Measurements from ENCODE around the gene MMUT.

The MMUT gene

DNA sequence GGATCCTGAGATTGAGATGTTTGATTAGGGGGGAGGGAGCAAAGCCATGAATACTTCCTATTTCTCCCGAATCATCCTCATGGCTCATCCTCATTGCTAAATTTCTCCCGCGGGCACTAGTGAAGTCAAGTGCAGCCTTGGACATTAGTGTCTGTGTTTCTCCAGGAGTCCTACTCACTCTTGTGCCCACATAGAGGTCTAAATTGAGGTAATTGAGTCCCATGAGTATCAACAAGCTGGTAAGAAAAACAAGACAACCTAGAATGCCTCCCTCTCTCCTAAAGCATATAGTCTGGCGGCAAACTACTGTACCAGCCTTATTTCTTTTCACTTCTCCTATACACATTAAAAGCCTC lies 537 bp upstream of the MMUT start:
- DNase-seq (ENCODE audit: low spot score) = no peak

DNA sequence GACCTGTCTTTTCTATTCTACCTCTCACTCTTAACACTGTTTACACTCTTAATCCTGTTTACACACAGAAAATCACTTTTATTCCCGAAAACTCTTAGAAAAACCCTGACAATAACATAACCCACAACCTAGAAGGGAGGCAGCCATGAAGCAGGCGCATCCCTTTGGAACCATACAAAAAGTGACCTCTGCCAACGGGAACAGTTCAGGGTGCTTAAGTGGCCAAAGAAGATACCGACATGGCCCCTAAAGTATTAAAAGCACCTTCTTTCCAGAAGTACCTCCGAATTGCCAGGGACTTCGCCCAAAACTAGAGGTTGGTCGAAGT lies 490 bp downstream of the MMUT start:
- in situ Hi-C loops (cut with MboI; ENCODE audit: low sequenced_read_pairs, unreplicated experiment) = no loop called here
- no peak for DNase-seq (ENCODE audit: low spot score)
- TF ChIP-seq, protein P1, sequence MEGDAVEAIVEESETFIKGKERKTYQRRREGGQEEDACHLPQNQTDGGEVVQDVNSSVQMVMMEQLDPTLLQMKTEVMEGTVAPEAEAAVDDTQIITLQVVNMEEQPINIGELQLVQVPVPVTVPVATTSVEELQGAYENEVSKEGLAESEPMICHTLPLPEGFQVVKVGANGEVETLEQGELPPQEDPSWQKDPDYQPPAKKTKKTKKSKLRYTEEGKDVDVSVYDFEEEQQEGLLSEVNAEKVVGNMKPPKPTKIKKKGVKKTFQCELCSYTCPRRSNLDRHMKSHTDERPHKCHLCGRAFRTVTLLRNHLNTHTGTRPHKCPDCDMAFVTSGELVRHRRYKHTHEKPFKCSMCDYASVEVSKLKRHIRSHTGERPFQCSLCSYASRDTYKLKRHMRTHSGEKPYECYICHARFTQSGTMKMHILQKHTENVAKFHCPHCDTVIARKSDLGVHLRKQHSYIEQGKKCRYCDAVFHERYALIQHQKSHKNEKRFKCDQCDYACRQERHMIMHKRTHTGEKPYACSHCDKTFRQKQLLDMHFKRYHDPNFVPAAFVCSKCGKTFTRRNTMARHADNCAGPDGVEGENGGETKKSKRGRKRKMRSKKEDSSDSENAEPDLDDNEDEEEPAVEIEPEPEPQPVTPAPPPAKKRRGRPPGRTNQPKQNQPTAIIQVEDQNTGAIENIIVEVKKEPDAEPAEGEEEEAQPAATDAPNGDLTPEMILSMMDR (IDR thresholded peaks at IDR 0.05; ENCODE audit: borderline replicate concordance, control extremely low read depth, extremely low read depth, insufficient read depth, missing control alignments) = no peak

More for the DNA sequence above, 537 bp upstream of the MMUT start:
- in situ Hi-C loops (cut with MboI; ENCODE audit: low sequenced_read_pairs, unreplicated experiment) = no loop called here
- TF ChIP-seq, protein P1 (IDR thresholded peaks at IDR 0.05; ENCODE audit: borderline replicate concordance, control extremely low read depth, extremely low read depth, insufficient read depth, missing control alignments) = no peak

DNA sequence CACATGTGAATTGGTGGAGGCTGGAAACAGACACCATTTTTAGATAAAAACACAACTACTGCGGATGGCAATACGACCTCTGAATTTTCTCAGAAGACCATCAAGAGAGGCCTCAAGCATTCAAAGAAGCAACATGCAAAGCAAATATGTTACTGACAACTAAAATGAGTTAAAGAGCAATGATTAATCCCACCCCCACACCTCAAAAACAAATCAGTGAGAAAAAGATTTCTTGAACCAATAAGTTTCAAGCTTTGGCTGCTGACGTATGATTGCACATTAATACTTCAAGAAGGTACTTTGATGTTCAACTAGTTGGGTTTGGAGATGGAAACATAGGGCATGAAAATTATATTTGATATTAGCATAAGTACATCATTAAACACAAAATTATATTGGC lies 982 bp downstream of the MMUT start:
- DNase-seq (ENCODE audit: low spot score) = no peak
- in situ Hi-C loops (cut with MboI; ENCODE audit: low sequenced_read_pairs, unreplicated experiment) = no loop called here
- TF ChIP-seq, protein P1 (IDR thresholded peaks at IDR 0.05; ENCODE audit: borderline replicate concordance, control extremely low read depth, extremely low read depth, insufficient read depth, missing control alignments) = no peak

DNA sequence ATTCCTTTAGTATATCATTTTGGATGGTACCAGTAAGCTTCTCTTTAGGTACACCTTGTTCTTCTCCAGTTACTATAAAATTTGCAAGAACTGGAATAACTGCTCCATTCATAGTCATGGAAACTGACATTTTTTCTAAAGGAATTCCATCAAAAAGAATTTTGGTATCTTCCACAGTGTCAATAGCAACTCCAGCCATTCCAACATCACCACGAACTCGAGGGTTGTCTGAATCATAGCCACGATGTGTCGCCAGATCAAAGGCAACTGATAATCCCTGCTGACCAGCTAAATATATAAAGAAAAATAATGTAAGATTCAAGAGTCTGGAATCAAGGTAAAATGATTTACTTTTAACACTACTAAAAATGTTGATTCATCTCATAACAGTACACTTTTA lies 5.3 kb downstream of the MMUT start:
- in situ Hi-C loops (cut with MboI; ENCODE audit: low sequenced_read_pairs, unreplicated experiment) = no loop called here
- DNase-seq (ENCODE audit: low spot score) = no peak
- TF ChIP-seq, protein P1 (IDR thresholded peaks at IDR 0.05; ENCODE audit: borderline replicate concordance, control extremely low read depth, extremely low read depth, insufficient read depth, missing control alignments) = no peak

DNA sequence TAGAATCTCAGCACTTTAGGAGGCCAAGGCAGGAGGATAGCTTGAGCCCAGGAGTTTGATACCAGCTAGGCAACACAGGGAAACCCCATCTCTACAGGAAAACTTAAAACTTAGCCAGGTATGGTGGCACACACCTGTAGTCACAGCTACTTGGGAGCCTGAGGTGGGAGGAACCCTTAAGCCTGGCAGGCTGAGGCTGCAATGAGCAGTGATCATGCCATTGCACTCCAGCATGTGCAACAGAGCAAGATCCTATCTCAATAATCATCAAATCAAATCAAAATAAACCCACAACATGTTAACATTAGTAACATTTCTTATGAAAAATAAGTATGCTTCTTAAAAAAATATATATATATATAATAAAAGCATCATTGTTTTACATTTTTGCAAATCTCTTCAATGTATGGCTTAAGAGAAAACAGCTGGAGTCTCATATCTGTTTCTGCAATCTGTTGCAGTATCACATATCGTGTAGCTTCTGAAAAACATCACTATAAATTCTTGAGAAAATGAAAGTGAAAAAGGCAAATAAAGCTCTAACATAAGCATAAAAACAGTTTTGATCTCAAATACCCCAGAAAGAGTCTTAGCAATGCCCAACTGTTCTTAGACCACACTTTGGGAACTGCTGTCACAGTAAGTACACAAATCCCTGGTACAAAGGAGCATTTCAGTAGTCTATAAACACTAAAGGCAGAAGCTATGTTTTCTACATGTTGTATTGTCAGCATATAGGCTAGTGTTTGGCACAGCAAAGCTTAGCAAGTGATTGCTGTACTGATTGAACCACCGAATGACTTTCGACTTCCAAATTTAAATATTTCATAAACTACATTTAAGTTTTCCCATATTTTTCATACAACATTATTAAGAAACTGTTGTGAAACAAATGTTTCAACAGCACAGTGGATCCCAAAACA lies 8.0 kb downstream of the MMUT start:
- TF ChIP-seq, protein P1 (IDR thresholded peaks at IDR 0.05; ENCODE audit: borderline replicate concordance, control extremely low read depth, extremely low read depth, insufficient read depth, missing control alignments) = no peak
- in situ Hi-C loops (cut with MboI; ENCODE audit: low sequenced_read_pairs, unreplicated experiment) = no loop called here
- no peak for DNase-seq (ENCODE audit: low spot score)

DNA sequence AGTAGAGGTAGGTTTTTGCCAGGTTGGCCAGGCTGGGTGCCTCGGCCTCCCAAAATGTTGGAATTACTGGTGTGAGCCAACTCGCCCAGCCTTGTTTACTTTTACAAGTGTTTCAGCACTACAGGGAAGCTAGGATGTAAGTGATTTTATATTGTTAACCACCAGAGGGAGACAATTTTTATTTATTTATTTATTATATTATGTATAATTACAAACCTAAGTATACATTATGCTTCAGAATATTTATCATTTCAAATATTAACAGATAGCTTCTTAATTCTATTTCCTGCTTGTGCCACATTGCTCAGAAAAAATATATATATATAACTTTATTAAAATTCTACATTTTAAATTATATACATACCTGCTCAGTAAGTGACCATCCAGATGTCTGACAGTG lies 9.8 kb downstream of the MMUT start:
- TF ChIP-seq, protein P1 (IDR thresholded peaks at IDR 0.05; ENCODE audit: borderline replicate concordance, control extremely low read depth, extremely low read depth, insufficient read depth, missing control alignments) = no peak
- DNase-seq (ENCODE audit: low spot score) = no peak
- in situ Hi-C loops (cut with MboI; ENCODE audit: low sequenced_read_pairs, unreplicated experiment) = no loop called here

All from GM13976 (cell line).